ENCODE results near the gene PP2D1. TPM values are rescaled to one million over a fixed set of nuclear protein-coding genes. Genes with fewer than 3 reads are reported as not detected.
"Not testable (repeated sequence)": the region's sequence is repeated elsewhere in the genome, so short reads cannot be mapped to it uniquely, and the experiment has no call there.

PP2D1 gene
- polyA plus RNA-seq, 2 of the 4 experiments (the other 2 are of a cell fraction), result not detected

GRCh38 chr3:20045141-20045540, 33.1 kb upstream of the PP2D1 start:
- H3K4me2 ChIP-seq; POLR2A ChIA-PET; ATAC-seq; FAIRE-seq; CTCF ChIA-PET; H3K4me3 ChIP-seq; H3K9me3 ChIP-seq; DNase-seq (ENCODE audit: low read depth in 1 of 2, low spot score in 1 of 2); H3K27ac ChIP-seq: not testable (repeated sequence)
- 88% methylated on average over 3 of the region's 3 CpGs for WGBS (ENCODE audit: missing lambda C conversion rate)
- TF ChIP-seq ZC3H11A (IDR thresholded peaks at IDR 0.05), result peak; percentile 48
- H3K4me1 ChIP-seq, result peaks cover 19% of the 10 kb centered on the region

GRCh38 chr3:20043825-20044224, 31.8 kb upstream of the PP2D1 start:
- FAIRE-seq, result no peak
- Histone ChIP-seq H3K4me3 (no peak overlapping the region), H3K4me1 (peaks cover 25% of the 10 kb centered on the region), H3K27ac (no peak overlapping the region), H3K4me2 (peak overlapping the region; percentile 27; the same call in 2 of the 3 replicates), H3K9me3 (no peaks in the 10 kb centered on the region)
- no peak for DNase-seq (ENCODE audit: low read depth in 1 of 2, low spot score in 1 of 2)
- no peak for ATAC-seq
- TF ChIP-seq FOSL2 (IDR thresholded peaks at IDR 0.05) (no peak), FOSL2 (CRISPR knock-in tag; IDR thresholded peaks at IDR 0.05) (no peak), TFCP2L1 (CRISPR knock-in tag; IDR thresholded peaks at IDR 0.05) (no peak), RARB (CRISPR knock-in tag; IDR thresholded peaks at IDR 0.05) (no peak), ESRRA (IDR thresholded peaks at IDR 0.05; ENCODE audit: borderline replicate concordance, low read length) (no peak), CHD4 (IDR thresholded peaks at IDR 0.05; ENCODE audit: borderline replicate concordance) (no peak), ELK1 (IDR thresholded peaks at IDR 0.05; ENCODE audit: low read depth, low read length) (no peak), ZNF302 (CRISPR knock-in tag; IDR thresholded peaks at IDR 0.05) (no peak), CBX8 (IDR thresholded peaks at IDR 0.05) (no peak), CEBPB (IDR thresholded peaks at IDR 0.05) (no peak), HOXB13 (CRISPR knock-in tag; IDR thresholded peaks at IDR 0.05; ENCODE audit: low read depth) (no peak), NR3C1 (IDR thresholded peaks at IDR 0.05) (no peak), RCOR1 (IDR thresholded peaks at IDR 0.05; ENCODE audit: low read depth, low read length) (no peak), HOXA7 (CRISPR knock-in tag; IDR thresholded peaks at IDR 0.05) (no peak), CHD2 (IDR thresholded peaks at IDR 0.05; ENCODE audit: low read length, partially characterized antibody) (no peak), HOXB5 (CRISPR knock-in tag; IDR thresholded peaks at IDR 0.05) (no peak), USF2 (IDR thresholded peaks at IDR 0.05) (no peak), JUN (IDR thresholded peaks at IDR 0.05) (no peak), HES2 (IDR thresholded peaks at IDR 0.05) (no peak)
- ChIA-PET POLR2A (no interaction called here), CTCF (no interaction called here)
- 91% methylated on average over 4 of the region's 4 CpGs for WGBS (ENCODE audit: missing lambda C conversion rate)

- 62% methylated on average over 4 of the region's 4 CpGs for WGBS (ENCODE audit: missing lambda C conversion rate)
- H3K9me3 ChIP-seq, result no peaks in the 10 kb centered on the region
- ChIA-PET POLR2A (no interaction called here), CTCF (no interaction called here)
- DNase-seq (ENCODE audit: low read depth in 1 of 2, low spot score in 1 of 2) (no peak), FAIRE-seq (no peak), ATAC-seq (no peak)
- H3K4me3 ChIP-seq, result no peak overlapping the region
- no peak overlapping the region for H3K27ac ChIP-seq
- H3K4me1 ChIP-seq, result peaks cover 26% of the 10 kb centered on the region
- TF ChIP-seq NR3C1 (IDR thresholded peaks at IDR 0.05) (no peak), PHF8 (IDR thresholded peaks at IDR 0.05; ENCODE audit: borderline replicate concordance, low read depth) (no peak), ATOH8 (CRISPR knock-in tag; IDR thresholded peaks at IDR 0.05; ENCODE audit: low read depth) (no peak), NFE2L2 (conservative IDR thresholded peaks at IDR 0.05; ENCODE audit: low read length) (no peak), FOSL2 (IDR thresholded peaks at IDR 0.05) (no peak), FOSL2 (CRISPR knock-in tag; IDR thresholded peaks at IDR 0.05) (no peak), CTCF (IDR thresholded peaks at IDR 0.05) (no peak), JUNB (IDR thresholded peaks at IDR 0.05) (no peak), SREBF2 (IDR thresholded peaks at IDR 0.05) (no peak), CBX8 (IDR thresholded peaks at IDR 0.05) (no peak)
- peak overlapping the region; percentile 27; the same call in 2 of the 3 replicates for H3K4me2 ChIP-seq
Measured at GRCh38 chr3:20043396-20043795, 31.3 kb upstream of the PP2D1 start.
